Measurements from ENCODE around the gene PRRT1.
"Not testable (repeated sequence)": the region's sequence is repeated elsewhere in the genome, so short reads cannot be mapped to it uniquely, and the experiment has no call there.

The PRRT1 gene

GRCh38 chr6:32187725-32188380 lies 36.1 kb upstream of the PRRT1 start:
- not testable (repeated sequence) for DNase-seq

- no peak for DNase-seq
These were observed 35.4 kb upstream of the PRRT1 start for GRCh38 chr6:32187009-32187709.

GRCh38 chr6:32186151-32186840 lies 34.6 kb upstream of the PRRT1 start:
- not testable (repeated sequence) for DNase-seq

GRCh38 chr6:32185681-32186131 lies 34.0 kb upstream of the PRRT1 start:
- DNase-seq: peak; percentile 79

- DNase-seq: no peak
These were observed 32.4 kb upstream of the PRRT1 start, which contains the start of gene AGER for GRCh38 chr6:32184084-32184640. TSS of gene AGER (minus strand) at chr6:32184253. CDS start at chr6:32184222, 31 bp downstream.

GRCh38 chr6:32183483-32184083 lies 31.8 kb upstream of the PRRT1 start:
- no peak for DNase-seq

- DNase-seq: no peak
These were observed 31.3 kb upstream of the PRRT1 start for GRCh38 chr6:32183030-32183429.

GRCh38 chr6:32182555-32182981 lies 30.8 kb upstream of the PRRT1 start:
- DNase-seq: no peak

- no peak for DNase-seq
These were observed 30.3 kb upstream of the PRRT1 start for GRCh38 chr6:32181915-32182529.

- DNase-seq: no peak
These were observed 29.5 kb upstream of the PRRT1 start for GRCh38 chr6:32181148-32181702.

GRCh38 chr6:32179766-32180405 lies 28.1 kb upstream of the PRRT1 start:
- DNase-seq: no peak

GRCh38 chr6:32178547-32179440 lies 27.1 kb upstream of the PRRT1 start:
- DNase-seq: no peak

- DNase-seq: peak; percentile 100
These were observed 26.2 kb upstream of the PRRT1 start, which contains the start of gene RNF5 for GRCh38 chr6:32177788-32178546. TSS of gene RNF5 (plus strand) at chr6:32178405. CDS start at chr6:32178512, 107 bp downstream.

- DNase-seq: no peak
These were observed 25.5 kb upstream of the PRRT1 start for GRCh38 chr6:32177183-32177787.

GRCh38 chr6:32176476-32177182 lies 24.9 kb upstream of the PRRT1 start:
- no peak for DNase-seq

GRCh38 chr6:32175711-32176475 lies 24.2 kb upstream of the PRRT1 start, which contains the start of gene AGPAT1:
TSS of gene AGPAT1 (minus strand) at chr6:32176084. CDS start at chr6:32171496, 4,588 bp downstream.
- peak; percentile 95 for DNase-seq

GRCh38 chr6:32175322-32175710 lies 23.6 kb upstream of the PRRT1 start:
- DNase-seq: no peak

- DNase-seq: no peak
These were observed 22.7 kb upstream of the PRRT1 start for GRCh38 chr6:32174416-32174815.
